HG02759 (cell line): ENCODE data around the gene KLF5.
"Not testable (repeated sequence)": the region's sequence is repeated elsewhere in the genome, so short reads cannot be mapped to it uniquely, and the experiment has no call there.

ENCODE experiments used
- ATAC-seq: cut with Tn5 transposase; IDR thresholded peaks from one replicate; pipeline ENCODE4 v1.9.1; 2021; ENCODE audit warnings: mild to moderate bottlenecking, moderate library complexity; ENCODE audit not compliant: unreplicated experiment

Gene KLF5

DNA sequence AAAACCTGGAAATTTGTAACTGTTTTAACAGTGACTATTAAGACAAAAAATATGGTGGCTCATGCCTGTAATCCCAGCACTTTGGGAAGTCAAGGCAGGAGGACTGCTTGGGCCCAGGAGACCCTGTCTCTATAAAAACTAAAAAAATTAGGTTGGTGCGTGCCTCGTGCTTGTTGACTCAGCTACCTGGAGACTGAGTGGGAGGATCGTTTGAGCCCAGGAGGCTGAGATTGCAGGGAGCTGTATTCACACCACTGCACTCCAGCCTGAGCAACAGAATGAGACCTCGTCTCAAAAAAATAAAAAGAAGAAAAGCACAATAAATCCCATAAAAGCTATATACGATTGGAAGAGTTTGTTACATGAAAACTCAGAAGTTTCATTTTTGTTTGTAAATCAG lies 23.7 kb downstream of the KLF5 start:
- ATAC-seq, result no peak

- ATAC-seq, result no peak
Observed at GRCh38 chr13:73082895-73083294, 24.1 kb downstream of the KLF5 start.

DNA sequence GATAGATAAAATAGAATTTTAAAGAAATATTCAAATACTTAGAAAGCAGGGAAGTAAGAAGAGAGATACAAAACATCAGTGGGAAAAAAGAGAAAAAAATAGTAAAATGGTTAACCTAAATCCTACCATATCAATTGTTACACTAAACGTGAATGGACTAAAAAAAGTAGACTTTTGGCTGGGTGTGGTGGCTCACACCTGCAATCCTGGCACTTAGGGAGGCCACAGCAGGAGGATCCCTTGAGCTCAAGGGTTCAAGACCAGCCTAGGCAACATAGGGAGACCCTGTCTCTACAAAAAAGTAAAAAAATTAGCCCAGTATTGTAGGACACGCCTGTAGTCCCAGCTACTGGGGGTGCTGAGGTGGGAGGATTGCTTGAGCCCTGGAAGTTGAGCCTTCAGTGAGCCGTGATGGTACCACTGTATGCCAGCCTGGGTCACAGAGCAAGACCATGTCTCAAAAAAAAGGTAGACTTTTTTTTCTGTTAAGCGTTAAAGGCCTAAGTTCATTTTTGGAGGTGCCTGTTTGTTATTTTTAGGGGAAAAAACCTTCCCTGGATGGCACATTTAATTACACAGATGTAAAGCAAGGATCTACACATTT lies 29.6 kb downstream of the KLF5 start:
- ATAC-seq, result no peak

GRCh38 chr13:73089213-73089612 lies 30.4 kb downstream of the KLF5 start:
- ATAC-seq, result no peak

GRCh38 chr13:73090116-73090822 lies 31.5 kb downstream of the KLF5 start:
- ATAC-seq, result no peak

DNA sequence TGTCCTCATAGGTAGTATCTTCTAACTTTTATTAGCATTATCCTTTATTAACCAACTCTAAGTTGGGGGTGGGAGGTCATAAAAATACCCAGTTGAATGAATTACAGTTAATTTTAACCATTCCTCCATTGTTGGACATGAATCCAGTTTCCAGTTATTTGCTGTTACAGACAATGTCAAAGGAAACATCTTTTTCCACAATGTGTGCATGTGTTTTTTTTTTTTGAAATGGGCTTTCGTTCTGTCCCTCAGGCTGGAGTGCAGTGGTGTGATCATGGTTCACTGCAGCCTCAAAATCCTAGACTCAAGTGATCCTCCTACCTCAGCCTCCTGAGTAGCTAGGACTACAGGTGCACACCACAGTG lies 32.0 kb downstream of the KLF5 start:
- no peak for ATAC-seq

GRCh38 chr13:73092829-73093228 lies 34.0 kb downstream of the KLF5 start:
- no peak for ATAC-seq

- no peak for ATAC-seq
Observed at GRCh38 chr13:73096173-73096572, 37.4 kb downstream of the KLF5 start.

GRCh38 chr13:73096638-73097037 lies 37.8 kb downstream of the KLF5 start:
- ATAC-seq, result no peak

GRCh38 chr13:73100781-73101180 lies 42.0 kb downstream of the KLF5 start:
- not testable (repeated sequence) for ATAC-seq

DNA sequence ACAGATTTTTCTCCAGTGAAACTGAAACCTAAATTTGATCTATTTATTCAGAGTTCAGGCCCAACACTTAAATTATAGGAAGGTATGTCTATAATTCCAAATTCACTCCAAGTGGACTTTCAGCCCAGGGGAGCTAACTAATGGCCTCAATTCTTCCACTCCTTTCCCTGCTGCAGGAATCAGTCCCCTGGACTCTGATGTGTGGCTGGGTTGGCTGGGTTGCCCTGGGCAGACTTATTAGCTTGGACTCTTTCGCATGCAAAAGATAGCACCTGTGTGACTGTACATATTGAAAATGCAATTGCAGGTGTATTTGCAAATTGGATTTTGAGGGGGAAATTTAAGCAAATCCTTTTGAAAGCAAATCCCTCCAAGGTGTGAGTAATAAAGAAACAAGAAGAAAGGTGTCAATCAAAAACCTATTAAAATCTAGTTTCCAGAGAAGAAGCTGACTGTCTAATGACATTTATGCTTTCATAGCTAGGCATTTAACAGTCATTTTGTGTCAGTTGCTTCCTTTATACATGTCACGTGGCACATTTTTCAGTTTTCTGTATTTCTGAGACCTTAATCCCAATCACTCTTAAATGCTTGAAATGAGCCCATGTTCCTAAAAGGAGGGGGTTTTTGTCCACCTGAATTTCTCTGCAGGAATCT lies 42.7 kb downstream of the KLF5 start:
- no peak for ATAC-seq

DNA sequence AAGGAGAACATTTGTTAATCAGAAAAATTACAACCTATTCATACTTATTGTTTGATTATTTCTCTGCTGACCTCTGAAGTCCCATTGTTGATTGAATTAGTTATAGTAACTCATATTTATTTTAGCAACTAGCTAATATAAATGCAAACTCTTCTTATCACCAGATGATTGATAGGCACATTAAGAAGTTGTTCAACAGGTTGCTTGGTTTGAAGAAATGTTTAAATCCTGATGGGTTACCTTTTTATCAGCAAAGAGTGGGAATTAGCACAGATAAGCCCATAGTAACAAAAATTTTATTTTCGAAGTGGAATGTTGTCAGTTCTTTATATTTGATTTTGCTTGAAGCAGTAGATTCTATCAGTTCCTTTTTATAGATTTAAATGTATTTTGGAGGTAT lies 44.4 kb downstream of the KLF5 start:
- no peak for ATAC-seq

DNA sequence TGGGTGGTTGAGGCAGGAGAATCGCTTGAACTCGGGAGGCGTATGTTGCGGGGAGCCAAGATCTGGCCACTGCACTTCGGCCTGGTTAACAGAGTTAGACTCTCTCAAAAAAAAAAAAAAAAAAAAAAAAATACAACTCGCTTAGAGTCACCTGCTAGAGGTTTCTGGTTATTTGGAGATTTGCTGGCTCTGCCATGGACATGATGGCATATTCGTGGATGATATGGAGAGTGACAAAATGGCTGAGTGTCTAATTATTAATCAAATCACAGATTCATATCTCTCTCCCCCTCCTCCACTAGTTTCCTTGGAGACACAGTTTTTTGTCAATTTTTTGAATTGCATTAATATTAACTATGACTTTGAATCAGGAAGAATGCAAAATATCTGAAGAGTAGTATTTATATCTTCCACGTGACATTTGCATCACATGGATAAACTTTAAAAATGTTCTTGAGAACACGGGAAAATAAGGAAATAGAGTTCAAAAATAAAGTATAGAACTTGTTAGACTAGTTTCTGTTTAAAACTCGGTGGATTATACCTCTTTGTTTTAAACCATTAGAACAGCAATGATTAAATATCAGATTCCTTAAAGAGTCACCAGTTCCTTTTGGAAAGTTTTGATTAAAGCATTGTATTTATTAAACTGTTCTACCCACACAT lies 47.8 kb downstream of the KLF5 start:
- ATAC-seq, result no peak

GRCh38 chr13:73107481-73107880 lies 48.7 kb downstream of the KLF5 start:
- no peak for ATAC-seq

DNA sequence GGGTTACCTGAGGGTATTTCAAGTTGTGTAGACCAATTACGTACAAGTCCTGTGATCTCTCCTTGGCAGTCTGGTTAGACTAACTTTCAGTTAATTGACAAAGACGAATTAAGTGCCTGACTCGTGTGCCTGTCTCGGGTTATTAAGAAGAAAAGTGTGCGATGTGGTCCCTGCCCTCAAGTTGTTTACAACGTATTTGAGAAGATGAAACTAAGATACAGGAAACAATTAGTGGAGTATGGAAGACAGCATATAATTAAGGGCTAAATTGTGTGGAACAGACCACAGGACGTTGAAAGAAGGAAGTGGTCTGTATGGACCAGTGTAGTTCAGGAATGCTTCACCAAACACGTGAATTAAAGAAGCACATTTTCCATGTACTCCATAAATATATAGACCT lies 49.2 kb downstream of the KLF5 start:
- no peak for ATAC-seq

DNA sequence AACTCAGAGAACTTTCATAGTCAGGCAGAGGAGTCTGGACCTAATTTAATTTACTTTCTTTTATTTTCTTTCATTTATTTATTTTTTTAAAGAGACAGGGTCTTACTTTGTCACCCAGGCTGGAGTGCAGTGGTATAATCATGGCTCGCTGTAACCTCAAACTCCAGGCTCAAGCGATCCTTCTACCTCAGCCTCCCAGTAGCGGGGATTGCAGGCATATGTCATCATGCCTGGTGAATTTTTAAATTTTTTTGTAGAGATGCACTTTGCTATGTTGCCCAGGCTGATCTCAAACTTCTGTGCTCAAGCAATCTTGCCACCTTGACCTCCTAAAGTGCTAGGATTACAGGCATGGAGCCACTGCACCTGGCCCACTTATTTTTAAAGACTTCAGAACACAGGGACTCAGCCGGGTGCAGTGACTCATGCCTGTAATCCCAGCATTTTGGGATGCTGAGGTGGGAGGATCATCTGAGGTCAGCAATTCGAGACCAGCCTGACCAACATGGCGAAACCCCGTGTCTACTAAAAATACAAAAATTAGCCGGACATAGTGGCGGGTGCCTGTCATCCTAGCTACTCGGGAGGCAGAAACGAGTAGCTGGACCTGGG lies 50.6 kb downstream of the KLF5 start:
- no peak for ATAC-seq

DNA sequence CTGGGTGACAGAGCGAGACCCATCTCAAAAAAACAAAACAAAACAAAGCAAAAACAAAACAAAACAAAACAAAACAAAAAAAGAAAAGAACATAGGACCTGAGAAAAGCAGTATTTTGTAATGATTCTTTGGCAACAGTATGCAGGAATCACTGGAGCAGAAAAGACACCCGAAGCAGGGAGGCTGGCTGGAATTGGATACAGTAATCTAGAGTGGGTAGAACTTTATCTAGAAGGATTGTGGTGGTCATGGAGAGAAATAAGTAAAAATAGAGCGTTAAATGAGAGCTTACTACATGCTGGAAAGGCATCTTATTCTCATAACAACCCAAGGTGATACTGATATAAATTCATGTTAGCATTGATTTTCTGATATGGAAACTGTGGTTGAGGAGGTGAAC lies 51.2 kb downstream of the KLF5 start:
- ATAC-seq, result no peak

- ATAC-seq, result no peak
Observed at GRCh38 chr13:73110814-73111213, 52.0 kb downstream of the KLF5 start.

GRCh38 chr13:73111331-73111730 lies 52.5 kb downstream of the KLF5 start:
- no peak for ATAC-seq

GRCh38 chr13:73119612-73120011 lies 60.8 kb downstream of the KLF5 start:
- ATAC-seq, result no peak
